ENCODE results near the gene IRS1.

IRS1 gene

GRCh38 chr2:226692521-226693126, 107.0 kb downstream of the IRS1 start:
- no peak for DNase-seq (ENCODE audit: low read depth in 1 of 2, low spot score in 1 of 2)

GRCh38 chr2:226691255-226691654, 108.4 kb downstream of the IRS1 start:
- DNase-seq (ENCODE audit: low read depth in 1 of 2, low spot score in 1 of 2) = no peak

GRCh38 chr2:226690461-226691024, 109.1 kb downstream of the IRS1 start:
- no peak for DNase-seq (ENCODE audit: low read depth in 1 of 2, low spot score in 1 of 2)

- no peak for DNase-seq (ENCODE audit: low read depth in 1 of 2, low spot score in 1 of 2)
Measured at GRCh38 chr2:226687641-226688253, 111.9 kb downstream of the IRS1 start.

GRCh38 chr2:226684563-226684959, 115.1 kb downstream of the IRS1 start:
- DNase-seq (ENCODE audit: low read depth in 1 of 2, low spot score in 1 of 2) = no peak

GRCh38 chr2:226683944-226684562, 115.6 kb downstream of the IRS1 start:
- DNase-seq (ENCODE audit: low read depth in 1 of 2, low spot score in 1 of 2) = no peak

- DNase-seq (ENCODE audit: low read depth in 1 of 2, low spot score in 1 of 2) = no peak
Measured at GRCh38 chr2:226683196-226683595, 116.4 kb downstream of the IRS1 start.
